ENCODE results near the gene CDK6.

DNA sequence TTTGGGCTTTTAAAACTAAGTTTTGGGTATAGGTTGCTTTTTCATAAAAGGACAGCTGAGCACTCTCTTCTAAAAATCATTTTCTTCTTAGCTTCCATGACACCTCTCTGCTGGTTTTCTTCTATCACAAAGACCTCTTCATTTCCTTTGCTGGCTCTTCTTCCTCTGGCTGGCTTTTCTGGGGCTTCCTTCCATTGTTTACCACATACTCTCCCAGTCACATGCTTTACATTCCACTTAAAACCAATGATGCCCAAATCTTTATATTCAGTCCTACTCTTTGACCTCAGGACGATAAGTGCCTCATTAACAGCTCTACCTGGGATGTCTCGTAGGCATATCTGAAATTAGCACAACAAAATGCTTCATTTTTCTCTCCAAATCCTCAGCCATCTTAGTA, 273.0 kb downstream of the CDK6 start:
- TF ChIP-seq, protein P1, sequence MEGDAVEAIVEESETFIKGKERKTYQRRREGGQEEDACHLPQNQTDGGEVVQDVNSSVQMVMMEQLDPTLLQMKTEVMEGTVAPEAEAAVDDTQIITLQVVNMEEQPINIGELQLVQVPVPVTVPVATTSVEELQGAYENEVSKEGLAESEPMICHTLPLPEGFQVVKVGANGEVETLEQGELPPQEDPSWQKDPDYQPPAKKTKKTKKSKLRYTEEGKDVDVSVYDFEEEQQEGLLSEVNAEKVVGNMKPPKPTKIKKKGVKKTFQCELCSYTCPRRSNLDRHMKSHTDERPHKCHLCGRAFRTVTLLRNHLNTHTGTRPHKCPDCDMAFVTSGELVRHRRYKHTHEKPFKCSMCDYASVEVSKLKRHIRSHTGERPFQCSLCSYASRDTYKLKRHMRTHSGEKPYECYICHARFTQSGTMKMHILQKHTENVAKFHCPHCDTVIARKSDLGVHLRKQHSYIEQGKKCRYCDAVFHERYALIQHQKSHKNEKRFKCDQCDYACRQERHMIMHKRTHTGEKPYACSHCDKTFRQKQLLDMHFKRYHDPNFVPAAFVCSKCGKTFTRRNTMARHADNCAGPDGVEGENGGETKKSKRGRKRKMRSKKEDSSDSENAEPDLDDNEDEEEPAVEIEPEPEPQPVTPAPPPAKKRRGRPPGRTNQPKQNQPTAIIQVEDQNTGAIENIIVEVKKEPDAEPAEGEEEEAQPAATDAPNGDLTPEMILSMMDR (conservative IDR thresholded peaks at IDR 0.05; ENCODE audit: low read depth, low read length), result no peak
- TF ChIP-seq EZH2 (IDR thresholded peaks at IDR 0.05; ENCODE audit: borderline replicate concordance, low read depth, low read length, poor library complexity, severe bottlenecking), result no peak

Data from A673 (cell line).